Astrocyte (in vitro differentiated cells and primary cell): ENCODE data around the gene KCNG2. TPM values are rescaled to one million over a fixed set of nuclear protein-coding genes. Genes with fewer than 3 reads are reported as not detected.

Experiments
- DNase-seq: peaks from one replicate; pipeline ENCODE4 v3.0.0-alpha.2; 2010; ENCODE audit warnings: low read depth
- FAIRE-seq: peaks from 2 replicates; lab custom pipeline; 2011; peaks lifted over from hg19 to GRCh38; lab: Jason Lieb, UNC
- H2AFZ ChIP-seq: 2 replicates; pipeline ENCODE4 v1.6.0; 2012; ENCODE audit warnings: low read depth, low read length, inconsistent platforms
- H3K27ac ChIP-seq: 2 replicates; pipeline ENCODE4 v1.5.1; 2011; ENCODE audit warnings: low read depth, low read length, inconsistent platforms
- H3K27me3 ChIP-seq: 2 replicates; pipeline ENCODE4 v1.6.0; 2011; ENCODE audit warnings: low read length, inconsistent platforms; ENCODE audit not compliant: insufficient read depth
- H3K36me3 ChIP-seq: 2 replicates; pipeline ENCODE4 v1.5.1; 2011; ENCODE audit warnings: low read length, inconsistent platforms; ENCODE audit not compliant: insufficient read depth
- H3K4me1 ChIP-seq: 2 replicates; pipeline ENCODE4 v1.5.1; 2011; ENCODE audit warnings: low read length, inconsistent platforms; ENCODE audit not compliant: insufficient read depth
- H3K4me2 ChIP-seq: 2 replicates; pipeline ENCODE4 v1.6.0; 2012; ENCODE audit warnings: low read length, inconsistent platforms
- H3K4me3 ChIP-seq: 2 replicates; pipeline ENCODE4 v1.5.1; 2011; ENCODE audit warnings: low read depth, mild to moderate bottlenecking, low read length, inconsistent platforms; ENCODE audit not compliant: insufficient read depth
- H3K79me2 ChIP-seq: 2 replicates; pipeline ENCODE4 v1.6.0; 2012; ENCODE audit warnings: mild to moderate bottlenecking, low read length, inconsistent platforms; ENCODE audit not compliant: insufficient read depth
- H3K9ac ChIP-seq: 2 replicates; pipeline ENCODE4 v1.6.0; 2012; ENCODE audit warnings: mild to moderate bottlenecking, low read length, inconsistent platforms
- H3K9me3 ChIP-seq: 2 replicates; pipeline ENCODE4 v1.5.1; 2012; ENCODE audit warnings: low read depth, mild to moderate bottlenecking, low read length, inconsistent platforms; ENCODE audit not compliant: insufficient read depth
- H4K20me1 ChIP-seq: 2 replicates; pipeline ENCODE4 v1.6.0; 2012; ENCODE audit warnings: low read length, inconsistent platforms; ENCODE audit not compliant: insufficient read depth
- H3K27ac Mint-ChIP-seq: one replicate; pipeline ENCODE4 v1.8.0; 2021; ENCODE audit warnings: mild to moderate bottlenecking, mixed read lengths; ENCODE audit not compliant: unreplicated experiment
- H3K27me3 Mint-ChIP-seq: one replicate; pipeline ENCODE4 v1.8.0; 2021; ENCODE audit warnings: low read depth, mixed read lengths; ENCODE audit not compliant: unreplicated experiment
- H3K36me3 Mint-ChIP-seq: one replicate; pipeline ENCODE4 v1.8.0; 2021; ENCODE audit warnings: low read depth, mixed read lengths; ENCODE audit not compliant: unreplicated experiment
- H3K4me1 Mint-ChIP-seq: one replicate; pipeline ENCODE4 v1.8.0; 2021; ENCODE audit warnings: low read depth, mixed read lengths; ENCODE audit not compliant: unreplicated experiment
- H3K4me3 Mint-ChIP-seq: one replicate; pipeline ENCODE4 v1.8.0; 2021; ENCODE audit warnings: mild to moderate bottlenecking, moderate library complexity, mixed read lengths; ENCODE audit not compliant: unreplicated experiment
- H3K9me3 Mint-ChIP-seq: one replicate; pipeline ENCODE4 v1.8.0; 2021; ENCODE audit warnings: mild to moderate bottlenecking, mixed read lengths; ENCODE audit not compliant: unreplicated experiment
- CTCF ChIP-seq: IDR thresholded peaks from 2 replicates; pipeline ENCODE4 v1.5.1; 2011; ENCODE audit warnings: low read depth, mild to moderate bottlenecking, inconsistent platforms, low read length, moderate library complexity; ENCODE audit not compliant: insufficient read depth
- EZH2 ChIP-seq: IDR thresholded peaks from 2 replicates; pipeline ENCODE4 v1.6.1; 2012; ENCODE audit warnings: mild to moderate bottlenecking, low read length, inconsistent platforms; ENCODE audit not compliant: insufficient read depth
- total RNA-seq: library from RNA; stranded (reverse); gene quantifications from 2 replicates; pipeline ENCODE4 v1.2.1, GENCODE V29; 2021

KCNG2 gene
- total RNA-seq, 1 donor from 2014 or later, result 0.16 TPM

- no peak for FAIRE-seq
- peaks cover 2% of the 10 kb centered on the region for H3K36me3 Mint-ChIP-seq
- Histone ChIP-seq H3K4me2 (no peak overlapping the region), H3K9me3 (no peaks in the 10 kb centered on the region), H3K4me1 (no peaks in the 10 kb centered on the region), H3K4me3 (no peak overlapping the region), H3K27me3 (no peaks in the 10 kb centered on the region), H4K20me1 (no peaks in the 10 kb centered on the region), H3K36me3 (no peaks in the 10 kb centered on the region), H2AFZ (no peak overlapping the region), H3K79me2 (no peaks in the 10 kb centered on the region), H3K27ac (no peak overlapping the region), H3K9ac (no peak overlapping the region)
- no peak for TF ChIP-seq EZH2
- TF ChIP-seq CTCF, result no peak
- H3K4me3 Mint-ChIP-seq, result no peak overlapping the region
- peaks cover 15% of the 10 kb centered on the region for H3K27me3 Mint-ChIP-seq
- H3K27ac Mint-ChIP-seq, result no peak overlapping the region
- H3K4me1 Mint-ChIP-seq, result no peaks in the 10 kb centered on the region
- H3K9me3 Mint-ChIP-seq, result peaks cover 7% of the 10 kb centered on the region
- DNase-seq, result no peak
Observed at GRCh38 chr18:79866889-79867574, 69.3 kb downstream of the KCNG2 start.

GRCh38 chr18:79867666-79868065 lies 69.9 kb downstream of the KCNG2 start:
- no peaks in the 10 kb centered on the region for H3K27me3 ChIP-seq
- no peaks in the 10 kb centered on the region for H4K20me1 ChIP-seq
- H2AFZ ChIP-seq, result no peak overlapping the region
- H3K9me3 Mint-ChIP-seq, result peaks cover under 1% of the 10 kb centered on the region
- H3K4me2 ChIP-seq, result no peak overlapping the region
- no peak overlapping the region for H3K4me3 ChIP-seq
- H3K27me3 Mint-ChIP-seq, result peaks cover 9% of the 10 kb centered on the region
- FAIRE-seq (no peak), DNase-seq (no peak)
- H3K36me3 ChIP-seq, result no peaks in the 10 kb centered on the region
- H3K9ac ChIP-seq, result no peak overlapping the region
- no peak overlapping the region for H3K27ac Mint-ChIP-seq
- no peaks in the 10 kb centered on the region for H3K79me2 ChIP-seq
- H3K4me1 ChIP-seq, result no peaks in the 10 kb centered on the region
- H3K4me1 Mint-ChIP-seq, result no peaks in the 10 kb centered on the region
- H3K36me3 Mint-ChIP-seq, result peaks cover 2% of the 10 kb centered on the region
- H3K4me3 Mint-ChIP-seq, result no peak overlapping the region
- H3K27ac ChIP-seq, result no peak overlapping the region
- H3K9me3 ChIP-seq, result no peaks in the 10 kb centered on the region
- TF ChIP-seq CTCF (no peak), EZH2 (no peak)

GRCh38 chr18:79868168-79868784 lies 70.5 kb downstream of the KCNG2 start:
- Histone ChIP-seq H3K4me2 (no peak overlapping the region), H3K27me3 (no peaks in the 10 kb centered on the region), H3K9me3 (no peaks in the 10 kb centered on the region), H3K4me3 (no peak overlapping the region), H3K4me1 (no peaks in the 10 kb centered on the region), H3K79me2 (no peaks in the 10 kb centered on the region), H3K36me3 (no peaks in the 10 kb centered on the region), H2AFZ (no peak overlapping the region), H3K9ac (no peak overlapping the region), H4K20me1 (no peaks in the 10 kb centered on the region), H3K27ac (no peak overlapping the region)
- DNase-seq (no peak), FAIRE-seq (no peak)
- Mint-ChIP-seq H3K9me3 (no peaks in the 10 kb centered on the region), H3K27me3 (peaks cover 4% of the 10 kb centered on the region), H3K4me1 (no peaks in the 10 kb centered on the region), H3K27ac (no peak overlapping the region), H3K4me3 (no peak overlapping the region), H3K36me3 (peaks cover 2% of the 10 kb centered on the region)
- no peak for TF ChIP-seq CTCF
- no peak for TF ChIP-seq EZH2
